IgD-negative memory B cell (primary cell): Measurements from ENCODE around the gene TICAM2. TPM values are rescaled to one million over a fixed set of nuclear protein-coding genes. Genes with fewer than 3 reads are reported as not detected.

Experiments
- H3K27ac Mint-ChIP-seq, 3 donors: one replicate each; pipeline ENCODE4 v1.8.0; 2020 to 2022; ENCODE audit warnings: mild to moderate bottlenecking in 3 of 3, mixed read lengths in 3 of 3, moderate library complexity in 1 of 3
- H3K27me3 Mint-ChIP-seq: one replicate; pipeline ENCODE4 v1.8.0; 2021; ENCODE audit warnings: mixed read lengths
- H3K36me3 Mint-ChIP-seq: one replicate; pipeline ENCODE4 v1.8.0; 2020; ENCODE audit warnings: mild to moderate bottlenecking, mixed read lengths
- H3K4me1 Mint-ChIP-seq, 3 donors: one replicate each; pipeline ENCODE4 v1.8.0; 2020 to 2022; ENCODE audit warnings: mixed read lengths in 3 of 3, mild to moderate bottlenecking in 1 of 3
- H3K4me3 Mint-ChIP-seq, 4 donors: one replicate each; pipeline ENCODE4 v1.8.0; 2020 to 2022; ENCODE audit warnings: mild to moderate bottlenecking in 4 of 4, mixed read lengths in 4 of 4, moderate library complexity in 3 of 4
- H3K9me3 Mint-ChIP-seq, 3 donors: one replicate each; pipeline ENCODE4 v1.8.0; 2020 to 2021; ENCODE audit warnings: mixed read lengths in 3 of 3, mild to moderate bottlenecking in 1 of 3
- polyA plus RNA-seq: library from polyadenylated mRNA; unstranded; fragments of 300-500 nt; fragmentation: Illumina TruSeq; gene quantifications from one replicate; pipeline ENCODE4 v1.2.3, GENCODE V29; 2021

The TICAM2 gene
- polyA plus RNA-seq, 1 donor from 2014 or later = 4.4 TPM

DNA sequence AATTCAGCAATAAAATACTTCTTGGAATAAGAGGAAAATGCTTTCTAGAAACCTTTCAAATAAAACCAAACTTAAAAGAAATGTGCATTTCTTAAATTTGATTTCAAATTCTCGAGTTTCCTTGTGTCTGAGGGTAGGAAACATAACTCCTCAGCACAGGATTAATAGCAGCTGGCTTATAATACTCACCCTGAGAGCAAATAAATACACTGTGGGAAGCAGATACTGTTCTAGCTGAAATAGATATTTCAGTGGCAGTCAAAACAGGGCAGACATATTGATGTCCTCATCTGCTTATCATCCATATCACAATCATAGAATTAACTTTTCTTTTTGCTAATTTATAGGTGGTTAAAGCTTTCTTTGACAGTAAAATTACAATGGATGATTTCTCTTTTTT lies 33.6 kb downstream of the TICAM2 start:
- no peak overlapping the region for H3K4me3 Mint-ChIP-seq
- H3K4me1 Mint-ChIP-seq = no peaks in the 10 kb centered on the region
- H3K27me3 Mint-ChIP-seq = no peaks in the 10 kb centered on the region
- H3K9me3 Mint-ChIP-seq = no peaks in the 10 kb centered on the region
- H3K36me3 Mint-ChIP-seq = no peaks in the 10 kb centered on the region
- H3K27ac Mint-ChIP-seq = no peak overlapping the region

DNA sequence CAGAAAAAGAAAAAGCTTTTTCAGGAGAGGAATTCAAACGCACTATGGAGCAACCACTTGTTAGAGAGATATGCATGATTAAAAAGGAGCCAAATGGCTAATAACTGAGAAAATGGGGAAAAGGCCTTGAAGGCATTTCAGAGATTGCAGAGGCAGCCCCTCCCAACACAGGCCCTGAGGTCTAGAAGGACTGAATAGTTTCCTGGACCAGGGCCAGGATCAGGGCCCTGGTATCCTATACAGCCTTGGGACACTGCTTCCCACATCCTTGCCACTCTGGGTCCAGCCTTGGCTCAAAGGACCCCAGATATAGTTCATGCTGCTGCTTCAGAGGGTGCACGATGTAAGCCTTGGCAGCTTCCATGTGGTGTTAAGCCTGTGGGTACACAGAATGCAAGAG lies 37.0 kb downstream of the TICAM2 start:
- H3K27ac Mint-ChIP-seq = no peak overlapping the region
- no peaks in the 10 kb centered on the region for H3K9me3 Mint-ChIP-seq

DNA sequence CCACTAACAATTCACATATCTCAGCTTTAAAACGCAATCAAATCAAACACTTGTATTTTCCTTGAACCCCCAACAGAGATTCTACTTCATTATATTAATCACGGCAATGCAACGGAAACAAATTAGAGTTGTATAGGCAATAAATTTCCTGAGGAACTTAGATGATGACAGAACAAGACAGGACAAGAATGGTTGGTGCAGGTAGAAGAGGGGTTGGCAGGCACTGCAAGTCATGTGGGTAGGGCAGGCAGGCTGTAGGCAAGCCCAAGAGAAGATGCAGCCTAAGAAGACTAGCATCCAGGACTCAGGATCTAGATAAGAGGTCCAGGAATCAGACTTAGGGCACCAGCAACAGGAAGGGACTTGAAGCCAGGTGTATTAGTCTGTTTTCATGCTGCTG lies 41.1 kb downstream of the TICAM2 start:
- no peaks in the 10 kb centered on the region for H3K36me3 Mint-ChIP-seq
- H3K9me3 Mint-ChIP-seq = no peaks in the 10 kb centered on the region
- no peaks in the 10 kb centered on the region for H3K4me1 Mint-ChIP-seq
- no peak overlapping the region for H3K4me3 Mint-ChIP-seq
- no peak overlapping the region for H3K27ac Mint-ChIP-seq
- H3K27me3 Mint-ChIP-seq = no peaks in the 10 kb centered on the region

More for the DNA sequence above, 37.0 kb downstream of the TICAM2 start:
- H3K4me3 Mint-ChIP-seq = no peak overlapping the region
- no peaks in the 10 kb centered on the region for H3K36me3 Mint-ChIP-seq
- H3K27me3 Mint-ChIP-seq = no peaks in the 10 kb centered on the region
- no peaks in the 10 kb centered on the region for H3K4me1 Mint-ChIP-seq

DNA sequence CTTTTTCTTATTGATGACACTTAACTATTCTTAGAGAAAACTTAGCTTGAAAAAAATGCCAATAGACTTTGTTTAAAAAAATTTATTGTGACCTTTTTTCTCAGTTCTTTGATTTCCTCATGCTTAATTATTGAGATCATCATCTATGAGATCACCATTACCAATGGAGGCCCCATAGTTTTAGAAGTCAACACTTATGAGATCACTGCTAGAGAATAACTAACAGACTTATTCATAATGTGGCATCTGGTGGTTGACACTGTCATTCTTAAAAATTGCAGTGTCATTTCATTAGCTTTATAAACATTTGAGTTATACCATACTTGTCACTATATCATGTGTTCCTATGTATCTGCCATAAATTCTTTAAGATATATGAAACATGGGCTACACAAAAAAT lies 42.8 kb downstream of the TICAM2 start:
- H3K27me3 Mint-ChIP-seq = no peaks in the 10 kb centered on the region
- H3K4me3 Mint-ChIP-seq = no peak overlapping the region
- H3K27ac Mint-ChIP-seq = no peak overlapping the region
- no peaks in the 10 kb centered on the region for H3K9me3 Mint-ChIP-seq
- H3K4me1 Mint-ChIP-seq = no peaks in the 10 kb centered on the region
- no peaks in the 10 kb centered on the region for H3K36me3 Mint-ChIP-seq

DNA sequence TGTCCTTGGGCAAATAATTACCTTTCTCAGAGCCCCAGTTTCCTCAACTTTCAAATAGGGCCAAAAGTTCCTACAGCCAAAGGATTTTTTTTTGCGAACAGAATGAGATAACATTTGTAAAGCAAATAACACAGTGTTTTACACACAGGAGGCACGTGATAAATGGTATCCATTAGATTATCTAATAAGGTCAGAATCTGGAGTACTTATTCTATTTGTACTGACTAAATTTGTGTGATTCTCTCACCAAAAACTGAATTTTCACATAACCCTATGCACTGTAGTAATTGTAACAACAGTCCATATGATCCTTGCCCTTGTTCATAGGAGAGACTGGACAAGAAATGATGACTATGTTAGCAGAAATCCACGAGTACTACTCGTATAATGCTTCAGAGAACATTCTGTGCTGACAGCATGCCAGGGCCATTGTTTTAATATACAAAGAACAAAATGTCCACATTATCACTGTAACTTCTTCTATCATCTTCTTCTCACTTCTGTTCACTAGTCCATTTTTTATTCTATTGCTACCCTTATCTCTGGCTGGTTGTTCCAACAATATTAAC lies 43.8 kb downstream of the TICAM2 start:
- Mint-ChIP-seq H3K36me3 (no peaks in the 10 kb centered on the region), H3K9me3 (no peaks in the 10 kb centered on the region), H3K4me3 (no peak overlapping the region), H3K4me1 (no peaks in the 10 kb centered on the region), H3K27me3 (no peaks in the 10 kb centered on the region), H3K27ac (no peak overlapping the region)

DNA sequence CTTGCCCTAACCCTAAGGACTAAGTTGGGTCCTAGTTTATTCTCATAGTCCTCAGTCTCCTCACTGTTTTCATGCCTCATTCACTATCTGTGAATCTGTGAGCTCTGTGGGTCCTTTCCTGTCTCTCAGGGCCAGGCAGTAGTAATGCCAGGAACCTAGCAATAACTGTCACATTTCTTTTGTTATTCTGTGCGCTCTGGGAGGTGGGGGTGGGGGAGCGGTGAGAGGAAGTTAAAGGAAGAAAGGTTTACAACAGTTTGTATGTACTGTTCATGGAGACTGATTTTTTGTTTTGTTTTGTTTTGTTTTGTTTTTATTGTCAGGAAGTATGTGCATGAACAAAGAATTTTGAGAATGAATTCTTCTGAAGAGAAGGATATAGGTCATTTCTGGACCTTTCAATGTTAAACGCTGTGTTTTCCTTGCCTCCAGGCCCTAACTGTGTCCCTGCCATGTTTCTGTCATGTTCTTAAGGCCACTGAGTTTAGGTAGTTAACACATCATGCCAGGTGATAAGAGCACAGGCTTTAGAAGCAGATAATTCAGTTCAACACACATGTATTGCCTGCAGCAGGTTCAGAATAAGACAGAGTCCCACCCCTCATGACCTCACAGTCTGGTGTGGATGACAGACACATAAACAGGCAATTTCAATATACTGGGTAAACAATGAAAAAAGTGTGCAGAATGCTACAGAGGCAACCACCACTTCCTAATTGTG lies 44.5 kb downstream of the TICAM2 start:
- Mint-ChIP-seq H3K4me3 (no peak overlapping the region), H3K36me3 (no peaks in the 10 kb centered on the region), H3K9me3 (no peaks in the 10 kb centered on the region), H3K27me3 (no peaks in the 10 kb centered on the region), H3K27ac (peak overlapping the region in 1 of 3 donors; percentile 41), H3K4me1 (no peaks in the 10 kb centered on the region)

DNA sequence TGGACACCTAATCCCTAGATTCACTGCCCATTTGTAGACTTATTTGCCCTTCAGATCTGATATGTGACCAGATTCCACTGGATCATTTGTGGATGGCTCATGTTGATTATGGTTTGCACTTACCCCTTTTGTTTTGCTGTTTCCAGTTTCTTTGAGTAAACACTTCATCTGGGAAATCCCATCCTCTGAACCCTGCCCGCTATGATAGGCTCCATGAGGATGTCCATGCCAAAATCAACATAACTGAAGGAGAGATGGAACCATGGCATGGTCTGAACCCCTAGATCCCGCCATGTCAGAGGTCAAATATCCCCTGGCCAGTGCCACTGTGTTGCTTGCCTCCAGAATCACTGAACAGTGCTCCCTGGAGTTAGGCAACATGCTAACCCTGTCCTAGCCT lies 46.0 kb downstream of the TICAM2 start:
- Mint-ChIP-seq H3K27me3 (no peaks in the 10 kb centered on the region), H3K9me3 (peaks cover 0 to 2% (median 0%) of the 10 kb centered on the region in 3 donors), H3K4me1 (no peaks in the 10 kb centered on the region), H3K4me3 (no peak overlapping the region), H3K36me3 (no peaks in the 10 kb centered on the region), H3K27ac (no peak overlapping the region)

- Mint-ChIP-seq H3K36me3 (no peaks in the 10 kb centered on the region), H3K27me3 (no peaks in the 10 kb centered on the region), H3K4me1 (no peaks in the 10 kb centered on the region), H3K9me3 (peaks cover 0 to 2% (median 0%) of the 10 kb centered on the region in 3 donors), H3K27ac (no peak overlapping the region), H3K4me3 (no peak overlapping the region)
Measured at GRCh38 chr5:115555084-115555633, 47.1 kb downstream of the TICAM2 start.

GRCh38 chr5:115553082-115553481 lies 49.2 kb downstream of the TICAM2 start:
- Mint-ChIP-seq H3K27me3 (no peaks in the 10 kb centered on the region), H3K27ac (no peak overlapping the region), H3K4me1 (peaks cover 0 to 2% (median 0%) of the 10 kb centered on the region in 3 donors), H3K4me3 (no peak overlapping the region), H3K9me3 (peaks cover 0 to 2% (median 0%) of the 10 kb centered on the region in 3 donors), H3K36me3 (no peaks in the 10 kb centered on the region)

GRCh38 chr5:115551415-115551814 lies 50.9 kb downstream of the TICAM2 start:
- Mint-ChIP-seq H3K27me3 (no peaks in the 10 kb centered on the region), H3K4me3 (no peak overlapping the region), H3K27ac (peak overlapping the region in 1 of 3 donors; percentile 58), H3K36me3 (no peaks in the 10 kb centered on the region), H3K9me3 (peaks cover 0 to 2% (median 0%) of the 10 kb centered on the region in 3 donors), H3K4me1 (peaks cover 0 to 2% (median 0%) of the 10 kb centered on the region in 3 donors)

DNA sequence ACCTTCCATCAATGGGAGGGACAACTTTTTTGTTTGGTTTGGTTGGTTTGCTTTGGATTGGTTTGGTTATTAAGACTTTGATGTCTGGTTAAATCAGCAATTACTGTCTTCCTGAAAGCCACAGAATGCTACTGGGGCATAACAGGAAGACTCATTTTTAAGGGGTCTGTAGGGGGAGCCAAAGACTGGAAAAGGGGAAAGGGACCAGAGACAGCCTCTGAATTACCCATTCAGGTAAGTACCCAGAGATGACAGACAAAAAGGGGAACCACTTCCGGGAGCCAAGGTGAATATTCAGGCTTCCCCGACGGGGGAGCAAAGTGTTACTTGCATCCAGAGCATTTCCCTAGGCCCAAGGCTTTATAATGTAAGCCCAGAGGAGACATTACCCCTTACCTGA lies 53.1 kb downstream of the TICAM2 start:
- no peak overlapping the region for H3K27ac Mint-ChIP-seq
- H3K27me3 Mint-ChIP-seq = no peaks in the 10 kb centered on the region
- H3K4me1 Mint-ChIP-seq = peaks cover 0 to 5% (median 0%) of the 10 kb centered on the region in 3 donors
- peaks cover 0 to 3% (median 3%) of the 10 kb centered on the region in 3 donors for H3K9me3 Mint-ChIP-seq
- no peak overlapping the region for H3K4me3 Mint-ChIP-seq
- no peaks in the 10 kb centered on the region for H3K36me3 Mint-ChIP-seq

DNA sequence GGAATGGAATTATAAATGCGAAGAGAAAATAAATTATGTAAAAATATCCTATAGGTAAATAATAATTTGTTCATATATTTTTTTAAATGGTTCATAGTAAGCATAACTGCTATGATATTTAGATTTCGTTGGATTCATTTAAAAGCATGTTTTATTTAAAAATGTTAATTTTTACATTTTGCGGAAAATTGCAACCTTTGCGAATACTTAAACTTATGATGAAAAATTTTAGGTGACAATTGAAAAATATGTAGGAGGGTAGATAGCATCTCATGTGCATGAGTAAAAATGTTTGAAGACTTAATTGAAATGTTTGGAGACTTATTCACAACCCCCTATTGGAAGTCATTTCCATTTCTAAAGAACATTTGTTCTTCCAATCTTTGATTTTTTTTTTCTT lies 53.6 kb downstream of the TICAM2 start:
- H3K27me3 Mint-ChIP-seq = no peaks in the 10 kb centered on the region
- H3K36me3 Mint-ChIP-seq = no peaks in the 10 kb centered on the region
- peaks cover 0 to 3% (median 3%) of the 10 kb centered on the region in 3 donors for H3K9me3 Mint-ChIP-seq
- H3K27ac Mint-ChIP-seq = no peak overlapping the region
- H3K4me3 Mint-ChIP-seq = no peak overlapping the region
- H3K4me1 Mint-ChIP-seq = peaks cover 0 to 5% (median 0%) of the 10 kb centered on the region in 3 donors

DNA sequence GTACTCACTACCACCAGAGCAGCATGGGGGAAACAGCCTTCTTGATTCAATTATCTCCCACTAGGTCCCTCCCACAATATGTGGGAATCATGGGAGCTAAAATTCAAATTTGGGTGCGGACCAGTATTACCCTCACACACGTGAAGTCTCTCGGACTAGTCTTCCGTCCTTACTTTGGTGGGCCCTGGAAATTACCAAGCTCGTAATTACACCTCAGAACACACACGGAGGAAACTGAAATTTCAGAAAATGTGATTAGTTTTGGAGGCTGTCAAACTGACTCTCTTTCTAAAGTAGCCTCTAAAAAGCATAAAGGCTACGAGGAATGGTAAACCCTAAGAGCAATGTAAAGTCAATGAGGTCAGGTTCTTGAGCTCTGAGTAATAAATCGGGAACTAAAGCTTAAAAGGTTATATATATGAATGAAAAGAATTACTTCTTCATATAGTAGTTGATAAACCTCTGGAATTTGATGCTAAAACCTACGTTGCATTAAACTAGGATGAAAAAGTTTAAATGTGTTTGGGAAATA lies 56.9 kb downstream of the TICAM2 start:
- Mint-ChIP-seq H3K9me3 (peaks cover 0 to 3% (median 1%) of the 10 kb centered on the region in 3 donors), H3K36me3 (no peaks in the 10 kb centered on the region), H3K27me3 (no peaks in the 10 kb centered on the region), H3K27ac (peak overlapping the region; percentile 66 to 97 (median 93)), H3K4me1 (peaks cover 19 to 31% (median 25%) of the 10 kb centered on the region in 3 donors), H3K4me3 (peak overlapping the region; percentile 5 to 98 (median 88))

DNA sequence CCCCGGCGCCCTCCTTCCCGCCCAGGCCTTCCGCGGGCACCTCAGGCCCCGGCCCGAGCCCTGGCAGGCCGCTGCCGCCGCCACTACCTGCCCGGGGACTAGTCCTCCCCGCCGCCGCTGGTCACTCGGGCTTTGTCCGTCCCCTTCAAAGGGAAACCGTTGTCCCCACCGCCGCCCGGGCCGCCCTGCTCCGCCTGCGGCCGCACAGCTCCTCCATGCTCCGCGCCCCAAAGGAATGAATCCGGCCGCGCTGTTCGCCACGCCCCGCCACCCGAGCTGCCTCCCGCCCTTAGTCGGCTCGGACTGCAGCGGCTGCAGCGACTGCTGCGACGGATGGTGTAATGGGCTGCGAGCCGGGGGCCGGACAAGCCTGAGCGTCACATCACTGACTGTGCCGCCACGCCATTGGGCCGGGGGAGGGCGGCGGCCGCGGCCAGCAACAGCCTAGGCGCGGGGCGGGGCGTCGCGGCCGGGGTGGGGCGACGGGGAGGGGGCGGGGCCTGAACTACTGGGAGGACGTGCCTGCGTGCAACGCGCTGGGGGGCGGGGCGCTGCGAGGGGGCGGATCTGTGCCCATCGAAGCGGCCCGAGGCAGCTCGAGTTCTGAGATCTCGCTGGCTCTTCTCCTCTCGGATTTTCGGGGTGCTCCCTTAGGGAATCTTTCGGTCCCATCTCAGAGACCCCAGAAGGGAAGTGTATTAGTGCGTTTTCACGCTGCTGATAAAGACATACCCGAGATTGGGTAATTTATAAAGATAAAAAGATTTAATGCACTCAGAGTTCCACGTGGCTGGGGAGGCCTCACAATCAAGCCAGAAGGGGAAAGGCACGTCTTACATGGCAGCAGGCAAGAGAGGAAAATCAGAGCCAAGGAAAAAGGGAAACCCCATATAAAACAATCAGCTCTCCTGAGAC lies 57.6 kb downstream of the TICAM2 start, which contains the start of gene FEM1C:
TSS of gene FEM1C (minus strand) at position 340 of the 915 bp plus-strand sequence. CDS start 1,282 bp downstream, outside the sequence.
- H3K9me3 Mint-ChIP-seq = peaks cover 0 to 3% (median 1%) of the 10 kb centered on the region in 3 donors
- H3K4me1 Mint-ChIP-seq = peaks cover 24 to 36% (median 32%) of the 10 kb centered on the region in 3 donors
- peak within 1 kb of the TSS; percentile 81 to 99 (median 96) for H3K4me3 Mint-ChIP-seq
- H3K27ac Mint-ChIP-seq = peak within 1 kb of the TSS; percentile 66 to 97 (median 96)
- H3K27me3 Mint-ChIP-seq = no peaks in the 10 kb centered on the region
- no peaks in the 10 kb centered on the region for H3K36me3 Mint-ChIP-seq
